ENCODE results near the gene G2E3. TPM values are rescaled to one million over a fixed set of nuclear protein-coding genes. Genes with fewer than 3 reads are reported as not detected.

G2E3 gene
- total and polyA plus RNA-seq, 2 of the 4 experiments (the other 2 are of a cell fraction) = 9.6 to 19.4 TPM

DNA sequence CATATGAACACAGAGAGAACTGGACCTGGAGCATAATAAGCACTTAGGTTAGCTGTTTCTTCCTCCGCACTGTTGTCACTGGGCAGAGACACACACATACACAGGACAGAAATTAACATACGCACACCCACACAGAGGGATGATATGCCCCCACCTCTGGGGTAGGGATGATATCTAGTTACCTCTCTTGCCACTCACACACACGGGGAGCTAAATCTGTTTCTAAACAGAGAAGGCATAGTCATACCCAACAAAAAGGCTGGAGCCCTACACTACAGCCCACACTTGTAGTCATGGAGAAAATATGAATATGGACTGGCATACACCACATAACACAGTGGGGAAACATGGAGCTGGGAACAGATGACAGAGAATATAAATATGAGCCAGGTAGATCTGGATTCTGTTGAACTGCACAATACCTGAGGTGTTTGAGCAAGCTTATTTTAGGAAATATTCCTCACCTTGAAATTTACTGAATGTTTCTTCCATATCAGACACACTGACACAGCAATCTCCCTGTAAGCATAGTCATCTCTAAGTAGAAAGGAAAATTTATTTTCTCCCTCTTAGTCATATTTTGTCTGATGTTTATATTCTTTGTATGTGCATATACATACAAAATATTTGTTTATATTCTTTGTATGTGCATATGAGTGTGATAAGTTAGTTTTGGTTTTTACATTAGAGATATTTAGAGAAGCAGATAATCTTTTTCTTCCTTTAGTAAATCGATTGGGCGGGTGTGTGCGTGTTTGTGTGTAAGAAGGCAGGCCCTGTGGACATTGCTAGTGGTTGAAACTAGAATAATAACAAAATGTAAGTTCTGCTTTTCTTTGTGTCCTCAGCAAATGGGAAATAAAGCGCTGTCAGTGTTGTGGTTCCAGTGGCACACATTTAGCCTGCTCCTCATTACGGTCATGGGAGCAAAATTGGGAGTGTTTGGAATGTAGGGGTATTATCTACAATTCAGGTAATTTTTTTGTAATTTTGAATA is 42.3 kb downstream of the G2E3 start (continued):
- TF ChIP-seq ELK1 (IDR thresholded peaks at IDR 0.05; ENCODE audit: borderline replicate concordance, low read depth, low read length) (no peak), MAFK (IDR thresholded peaks at IDR 0.05; ENCODE audit: low read depth, low read length) (no peak), NFE2L2 (IDR thresholded peaks at IDR 0.05; ENCODE audit: low read depth, low read length) (no peak)

Measured in IMR-90 (cell line).